H1 (cell line): ENCODE measurements around the gene NFATC1.

ENCODE experiments used
- CTCF ChIP-seq, 3 experiments: IDR thresholded peaks; 1 replicate in 2 of 3; 2 replicates in 1 of 3; pipeline versions ENCODE4 v1.5.1 to v1.6.1; 2011; ENCODE audit warnings: low read length in 3 of 3, mild to moderate bottlenecking in 3 of 3, inconsistent platforms in 2 of 3, low read depth in 1 of 3, moderate library complexity in 1 of 3; ENCODE audit not compliant: insufficient read depth in 1 of 3; ENCODE audit errors: control extremely low read depth in 1 of 3
- RFX5 ChIP-seq: IDR thresholded peaks from 2 replicates; pipeline ENCODE4 v1.6.1; 2011; ENCODE audit warnings: low read depth, low read length, improper control_type of control experiment, borderline replicate concordance

GRCh38 chr18:79416677-79417052 lies 20.9 kb downstream of the NFATC1 start:
- TF ChIP-seq CTCF (IDR thresholded peaks at IDR 0.05; ENCODE audit: control extremely low read depth in 1 of 3, insufficient read depth in 1 of 3, low read depth in 1 of 3, low read length in 3 of 3) (no peak), RFX5 (no peak)
